GM19463 (cell line): ENCODE data around the gene GSTO2.
"Not testable (repeated sequence)": the region's sequence is repeated elsewhere in the genome, so short reads cannot be mapped to it uniquely, and the experiment has no call there.

Experiments
- ATAC-seq: cut with Tn5 transposase; IDR thresholded peaks from one replicate; pipeline ENCODE4 v1.9.1; 2021; ENCODE audit warnings: mild to moderate bottlenecking, moderate library complexity; ENCODE audit not compliant: unreplicated experiment

GSTO2 gene

DNA sequence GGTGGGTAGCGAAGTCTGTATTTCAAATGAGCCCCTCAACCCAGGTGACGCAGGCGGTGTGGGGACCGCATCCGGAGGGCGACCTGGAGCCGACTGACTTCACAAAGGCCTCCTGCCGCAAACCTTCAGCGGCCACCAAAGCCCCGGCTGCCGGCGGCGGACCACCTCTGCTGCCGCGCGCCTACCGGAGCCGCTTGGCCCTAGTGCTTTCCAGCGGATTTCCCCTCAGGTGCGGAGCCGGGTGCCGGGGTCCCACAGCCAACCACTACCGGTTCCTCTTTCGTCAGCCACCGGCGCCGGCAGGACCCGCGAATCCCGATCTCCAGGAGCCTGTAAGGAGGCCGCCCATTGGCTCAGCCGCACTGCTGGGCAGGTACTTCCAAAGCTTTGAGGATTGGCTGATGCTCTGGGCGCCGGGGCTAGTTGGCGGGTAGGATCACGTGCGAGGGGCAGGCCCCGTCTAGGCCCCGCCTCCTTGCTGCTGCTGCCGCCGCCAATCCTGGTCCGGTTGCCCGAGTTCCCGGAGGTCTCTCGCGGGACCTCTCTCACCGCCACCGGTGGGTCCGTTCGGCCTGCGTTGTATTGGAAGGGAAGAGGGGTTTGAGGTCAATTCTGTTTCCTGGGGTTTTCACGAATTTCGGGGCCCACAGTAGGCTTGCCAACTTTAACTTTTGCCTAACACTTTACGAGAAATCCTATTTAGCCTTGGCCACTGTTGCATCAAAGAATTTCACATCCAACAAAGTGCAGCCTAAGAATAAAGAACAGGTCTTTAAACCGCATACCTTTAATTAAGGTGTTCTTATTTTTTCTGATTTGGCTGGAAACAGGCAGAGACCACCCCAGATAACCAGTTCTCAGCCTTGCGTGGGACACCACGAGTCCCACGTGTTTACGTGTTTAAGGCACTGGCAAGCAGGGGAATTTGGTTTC is at the start of gene GSTO2:
Gene GSTO2 (plus strand): TSS at position 472 of the 933 bp plus-strand sequence. CDS start 5,732 bp downstream, outside the sequence.
- ATAC-seq: peak; percentile 98

DNA sequence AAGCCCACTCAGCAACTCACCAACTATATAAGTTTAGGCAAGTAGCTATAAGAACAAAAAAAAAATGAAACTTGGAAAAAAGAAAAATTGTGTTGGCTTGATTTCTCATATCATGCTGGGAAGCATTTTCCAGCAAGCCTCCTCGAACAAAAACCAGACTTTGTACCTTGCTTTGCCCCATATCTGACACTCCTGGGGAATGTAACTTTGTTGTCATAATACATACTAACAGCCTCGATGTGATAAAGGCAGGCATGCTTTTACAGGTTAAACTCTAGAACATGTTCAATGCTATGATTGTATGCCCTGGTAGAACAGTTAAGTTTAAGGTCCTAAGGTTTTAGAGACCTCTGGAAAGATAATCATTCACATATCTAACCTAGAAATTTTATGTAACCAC is 48.5 kb upstream of the GSTO2 start:
- ATAC-seq: no peak

DNA sequence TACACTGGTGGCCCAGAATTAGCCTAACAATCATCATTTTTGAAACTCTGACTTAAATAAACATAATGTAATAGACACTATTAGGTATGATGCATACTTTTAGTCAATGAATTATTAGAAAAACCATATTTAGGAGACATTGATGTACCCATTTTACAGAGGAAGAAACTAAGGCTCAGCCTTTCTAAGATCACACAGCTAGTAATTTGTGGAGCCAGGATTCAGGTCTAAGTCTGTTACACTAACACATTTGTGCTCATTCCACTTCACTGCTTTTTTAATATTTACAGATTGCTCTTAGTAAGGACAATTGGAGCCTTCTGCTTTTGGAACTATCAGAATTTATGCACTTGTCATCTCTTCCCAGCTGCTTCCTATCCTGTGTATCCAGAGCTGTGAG is 45.7 kb upstream of the GSTO2 start:
- ATAC-seq: no peak

DNA sequence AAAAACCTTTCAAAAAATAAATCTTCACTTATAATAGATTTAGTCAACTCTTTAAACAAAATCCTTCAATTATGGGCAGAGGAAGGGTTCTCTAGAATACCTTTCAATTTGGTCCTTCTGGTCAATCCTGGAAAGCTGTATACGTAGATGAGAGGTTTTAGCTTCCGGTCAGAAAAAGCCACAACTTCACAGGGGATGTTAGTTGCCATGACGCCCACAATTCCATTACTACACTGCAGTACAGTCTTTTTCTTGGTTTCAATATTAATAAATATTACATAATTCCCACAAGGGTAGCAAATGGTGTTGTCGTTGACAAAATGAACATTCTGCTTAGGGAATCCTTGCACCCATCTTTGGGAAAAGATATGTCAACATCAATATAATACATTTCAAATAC is 38.5 kb upstream of the GSTO2 start:
- ATAC-seq: no peak

DNA sequence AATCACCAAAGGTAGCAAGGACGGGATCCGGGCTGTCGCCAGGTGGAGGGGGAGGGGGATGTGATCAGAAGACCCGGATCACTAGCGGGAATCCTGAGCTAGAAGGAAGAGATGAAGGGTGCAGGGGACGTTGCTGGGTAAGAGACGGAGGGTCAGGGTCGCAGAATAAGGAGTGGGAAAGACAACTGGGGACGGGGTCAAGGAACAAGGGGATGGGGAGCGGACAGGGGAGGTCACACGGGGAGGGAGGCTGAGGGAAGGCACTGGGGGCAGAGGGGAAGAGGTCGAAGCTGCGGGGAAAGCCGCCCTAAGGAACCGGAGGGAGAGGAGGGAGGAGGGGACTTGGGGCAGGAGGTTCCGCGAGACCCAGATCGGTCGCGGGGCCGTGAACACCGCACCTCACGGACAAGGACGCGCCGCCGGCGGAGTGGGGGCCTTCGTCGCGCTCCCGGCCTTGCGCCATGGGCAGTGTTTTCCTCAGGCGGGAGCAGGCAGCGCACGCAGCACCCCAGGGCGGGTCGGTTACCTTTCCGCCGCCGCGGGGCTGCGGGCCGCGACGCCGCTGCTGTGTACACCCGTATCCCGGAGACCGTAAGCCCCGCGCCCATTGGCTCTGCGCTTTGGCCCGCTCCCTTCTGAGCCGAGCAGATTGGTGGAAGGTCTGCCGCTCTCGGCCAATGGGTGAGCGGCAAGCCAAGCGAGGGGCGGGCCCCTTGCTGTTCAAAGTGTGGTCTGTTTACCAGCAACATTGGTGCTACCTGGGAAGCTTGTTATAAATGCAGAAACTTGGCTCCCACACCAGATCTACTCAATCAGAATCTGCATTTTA is 37.0 kb upstream of the GSTO2 start, which contains the start of gene CFAP43:
Gene CFAP43 (minus strand): TSS at position 581 of the 829 bp plus-strand sequence. CDS start 118 bp downstream, at position 463.
- ATAC-seq: peak; percentile 100

- ATAC-seq: peak; percentile 4
These were observed 36.3 kb upstream of the GSTO2 start for GRCh38 chr10:104232613-104233102.

DNA sequence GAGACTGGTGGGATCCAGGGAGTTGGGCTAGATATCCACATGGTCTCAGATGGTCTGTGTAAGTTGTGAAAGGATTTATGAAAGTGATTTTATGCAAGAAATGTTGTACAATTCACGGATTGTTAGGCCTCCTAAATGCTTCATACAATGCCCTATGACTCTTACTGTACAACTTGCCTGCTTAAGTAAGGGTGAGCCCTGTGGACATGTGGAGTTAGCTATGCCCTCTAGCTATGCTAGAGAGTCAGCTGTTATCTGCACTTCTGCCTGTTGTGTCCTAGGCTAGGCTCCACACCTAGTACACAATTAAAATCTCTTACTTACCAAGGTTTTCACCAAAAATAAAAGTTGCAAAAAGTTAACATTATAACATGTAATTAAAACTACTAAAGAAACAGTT is 35.2 kb upstream of the GSTO2 start:
- no peak for ATAC-seq

GRCh38 chr10:104234934-104235333 is 34.0 kb upstream of the GSTO2 start:
- no peak for ATAC-seq

DNA sequence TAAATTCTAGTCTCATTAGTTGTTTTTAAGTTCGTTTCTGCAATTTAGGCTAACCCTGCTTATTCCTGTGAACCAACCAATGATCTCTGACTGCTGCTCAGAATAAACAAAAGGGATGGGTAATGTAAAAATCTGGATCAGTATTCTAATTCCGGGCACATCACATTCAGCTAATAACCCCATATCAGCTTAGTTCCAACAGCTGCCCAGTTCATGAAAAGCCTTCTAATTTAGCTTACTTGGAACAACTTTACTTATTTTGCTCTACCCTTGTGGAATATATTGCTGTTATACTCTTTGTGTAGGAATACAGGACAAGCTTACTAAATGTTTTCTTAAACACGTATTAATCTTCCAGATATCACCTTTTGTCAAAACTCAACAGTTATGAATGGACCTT is 33.2 kb upstream of the GSTO2 start:
- ATAC-seq: no peak

DNA sequence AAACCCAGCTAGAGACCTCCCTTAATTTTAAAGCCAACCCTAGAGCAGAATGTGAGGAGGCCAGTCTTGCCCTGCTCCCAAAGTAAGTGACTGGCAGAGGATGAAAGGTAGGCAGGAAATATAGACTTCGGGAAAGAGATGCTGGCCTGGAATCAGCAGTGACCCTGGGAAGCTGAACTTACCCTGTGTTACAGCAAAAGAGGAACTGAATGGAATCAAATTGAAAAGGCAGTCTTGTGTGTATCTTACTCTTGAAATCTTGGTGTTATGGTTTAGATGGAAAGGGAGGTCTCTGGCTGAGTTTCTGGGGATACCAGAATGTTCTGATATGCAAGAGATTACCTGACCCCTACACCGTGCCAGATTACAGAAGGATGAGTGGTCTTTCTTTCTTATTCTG is 28.9 kb upstream of the GSTO2 start:
- ATAC-seq: no peak

GRCh38 chr10:104242545-104242944 is 26.4 kb upstream of the GSTO2 start:
- ATAC-seq: no peak

- not testable (repeated sequence) for ATAC-seq
These were observed 26.0 kb upstream of the GSTO2 start for GRCh38 chr10:104243009-104243408.

GRCh38 chr10:104243512-104243911 is 25.5 kb upstream of the GSTO2 start:
- ATAC-seq: no peak

DNA sequence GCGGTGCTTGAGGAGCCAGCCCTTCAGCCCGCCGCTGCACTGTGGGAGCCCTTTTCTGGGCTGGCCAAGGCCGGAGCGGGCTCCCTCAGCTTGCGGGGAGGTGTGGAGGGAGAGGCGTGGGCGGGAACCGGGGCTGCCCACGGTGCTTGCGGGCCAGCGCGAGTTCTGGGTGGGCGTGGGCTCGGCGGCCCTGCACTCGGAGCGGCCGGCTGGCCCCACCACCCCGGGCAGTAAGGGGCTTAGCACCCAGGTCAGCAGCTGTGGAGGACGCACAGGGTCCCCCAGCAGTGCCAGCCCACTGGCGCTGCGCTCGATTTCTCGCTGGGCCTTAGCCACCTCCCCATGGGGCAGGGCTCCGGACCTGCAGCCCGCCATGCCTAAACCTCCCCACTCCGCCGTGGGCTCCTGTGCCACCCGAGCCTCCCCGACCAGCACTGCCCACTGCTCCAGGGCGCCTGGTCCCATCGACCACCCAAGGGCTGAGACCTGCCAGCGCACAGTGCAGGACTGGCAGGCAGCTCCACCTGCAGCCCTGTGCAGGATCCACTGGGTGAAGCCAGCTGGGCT is 23.8 kb upstream of the GSTO2 start:
- ATAC-seq: no peak

DNA sequence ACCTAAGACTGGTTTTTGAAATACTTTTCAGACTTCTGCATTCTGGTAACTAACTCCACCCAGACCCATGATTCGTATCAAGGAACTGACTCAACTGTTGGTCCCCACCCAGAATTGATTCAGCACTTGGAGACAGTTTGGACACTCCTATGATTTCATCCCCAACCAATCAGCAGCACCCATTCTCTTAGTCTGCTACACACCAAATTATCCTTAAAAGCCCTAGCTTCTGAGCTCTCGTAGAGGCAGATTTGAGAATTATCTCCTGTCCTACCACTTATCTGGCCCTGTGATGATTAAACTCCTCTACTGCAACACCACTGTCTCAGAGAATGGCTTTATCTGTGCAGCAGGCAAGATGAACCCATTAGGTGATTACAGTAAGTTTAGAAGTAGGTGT is 22.0 kb upstream of the GSTO2 start:
- no peak for ATAC-seq

DNA sequence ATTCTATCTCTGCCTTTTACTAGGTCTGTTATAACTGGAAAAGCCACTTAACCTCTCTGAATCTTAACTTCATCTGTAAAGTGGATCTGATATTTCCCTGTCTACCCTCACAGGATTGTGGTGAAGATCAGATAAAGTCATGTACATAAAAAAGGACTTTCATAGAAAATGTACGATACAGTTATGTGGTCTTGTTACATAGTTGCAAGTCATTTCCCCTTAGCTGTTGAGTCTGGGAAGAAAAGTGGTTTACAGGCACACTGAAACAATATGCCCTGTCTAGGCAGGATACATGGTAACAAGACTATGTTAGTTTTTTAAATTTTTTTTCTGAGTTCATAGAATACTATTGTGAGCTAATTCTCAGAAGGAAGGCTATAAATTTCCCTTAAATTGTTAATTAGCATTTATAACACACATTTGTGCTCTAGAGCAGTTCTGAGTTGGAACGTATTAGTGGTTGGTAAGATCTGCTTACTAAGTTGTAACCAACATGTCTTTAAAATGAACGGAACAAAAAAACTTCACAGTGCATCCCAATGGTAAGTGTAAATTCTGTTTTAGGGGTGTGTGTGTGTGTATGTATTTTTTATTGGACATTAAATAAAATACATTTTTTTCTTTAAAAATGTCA is 21.4 kb upstream of the GSTO2 start:
- no peak for ATAC-seq

GRCh38 chr10:104248931-104249330 is 20.1 kb upstream of the GSTO2 start:
- not testable (repeated sequence) for ATAC-seq

- no peak for ATAC-seq
These were observed 18.6 kb upstream of the GSTO2 start for GRCh38 chr10:104250371-104250770.

DNA sequence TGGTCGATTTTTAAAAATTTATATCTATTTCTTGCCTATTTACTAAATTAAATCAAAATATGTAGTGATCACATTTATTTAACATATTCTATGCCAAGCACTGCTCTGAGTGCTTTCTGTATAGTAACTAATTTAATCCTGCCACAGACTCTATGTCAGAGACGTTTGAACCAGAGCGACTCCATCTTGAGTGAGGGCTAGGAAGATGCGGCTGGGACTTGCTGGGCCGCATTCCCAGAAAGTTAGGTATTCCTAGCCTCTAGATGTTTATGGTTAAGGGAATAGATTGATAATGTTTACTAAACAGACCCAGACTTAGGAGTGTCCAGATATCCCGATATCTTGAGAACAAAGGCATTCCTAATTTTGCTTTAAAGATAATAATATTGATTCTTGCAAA is 17.5 kb upstream of the GSTO2 start:
- ATAC-seq: no peak

- no peak for ATAC-seq
These were observed 16.6 kb upstream of the GSTO2 start for GRCh38 chr10:104252368-104252767.

DNA sequence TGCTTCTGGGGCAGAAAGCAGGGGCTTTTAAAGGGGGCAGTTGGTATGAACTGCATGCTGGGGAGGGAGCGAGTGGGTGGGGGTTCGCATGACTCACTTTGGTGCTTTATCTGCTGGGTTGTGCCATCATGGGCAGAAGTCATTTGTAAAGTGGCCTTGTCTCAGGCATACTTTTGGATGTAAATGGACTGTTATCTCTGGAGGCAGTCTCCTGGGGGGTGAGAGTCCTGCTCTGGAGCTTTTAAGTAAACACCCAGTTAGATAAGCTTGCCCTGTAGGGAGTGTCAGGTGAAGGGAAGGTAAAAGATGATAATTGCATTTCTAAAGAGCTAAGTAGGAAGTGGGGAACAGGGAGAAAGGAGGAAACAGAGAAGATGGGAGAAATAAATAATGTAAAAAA is 15.9 kb upstream of the GSTO2 start:
- ATAC-seq: no peak
